ENCODE results near the gene ASB2. TPM values are rescaled to one million over a fixed set of nuclear protein-coding genes. Genes with fewer than 3 reads are reported as not detected.

The ASB2 gene
- polyA plus RNA-seq, 1 of the 3 experiments (the other 2 are of a cell fraction): 0.15 TPM

- Histone ChIP-seq H3K27me3 (ENCODE audit: insufficient read depth) (no peaks in the 10 kb centered on the region), H3K9ac (no peak overlapping the region), H3K4me3 (ENCODE audit: low read depth in 2 of 2, low read length in 1 of 2) (no peak overlapping the region), H3K36me3 (replicated peaks in 1 of 2; ENCODE audit: control insufficient read depth in 1 of 2, insufficient read depth in 2 of 2, low read length in 1 of 2) (no peaks in the 10 kb centered on the region), H3K9me3 (no peaks in the 10 kb centered on the region), H4K20me1 (ENCODE audit: insufficient read depth) (no peaks in the 10 kb centered on the region), H3F3A (replicated peaks; ENCODE audit: insufficient read depth) (peaks cover 6% of the 10 kb centered on the region), H3K27ac (ENCODE audit: low read depth in 2 of 2, low read length in 1 of 2) (no peak overlapping the region), H3K79me2 (ENCODE audit: insufficient read depth) (no peaks in the 10 kb centered on the region), H2AFZ (ENCODE audit: low read depth) (no peak overlapping the region), H3K4me1 (ENCODE audit: control insufficient read depth in 1 of 2, insufficient read depth in 2 of 2, low read depth in 1 of 2, low read length in 1 of 2) (peaks cover 18 to 21% of the 10 kb centered on the region in 2 experiments), H3K9me2 (no peaks in the 10 kb centered on the region), H3K4me2 (no peak overlapping the region)
- peak; percentile 50 for DNase-seq
- TF ChIP-seq FOXJ3 (CRISPR knock-in tag; IDR thresholded peaks at IDR 0.05): no peak
- TF ChIP-seq FOXM1 (IDR thresholded peaks at IDR 0.05; ENCODE audit: low read depth): no peak
- no peak for TF ChIP-seq NFIC (IDR thresholded peaks at IDR 0.05; ENCODE audit: borderline replicate concordance)
- TF ChIP-seq EZH2phosphoT487 (IDR thresholded peaks at IDR 0.05; ENCODE audit: borderline replicate concordance, low read depth): no peak
- no peak for TF ChIP-seq MXI1 (IDR thresholded peaks at IDR 0.05; ENCODE audit: low read depth, low read length)
- no peak for TF ChIP-seq POLR2AphosphoS5 (IDR thresholded peaks at IDR 0.05; ENCODE audit: low read depth, low read length)
- no peak for TF ChIP-seq MEF2A (IDR thresholded peaks at IDR 0.05; ENCODE audit: borderline replicate concordance, low read depth)
- ChIA-PET CTCF (interaction anchor here (0.8 to 1.3 kb wide), 4 partner anchors 9 to 58 kb away, joined by 3 to 4 read pairs (median 3); no protein-coding TSS in a partner anchor), POLR2A (no interaction called here)
- WGBS (ENCODE audit: low lambda C conversion rate): 92% methylated on average over 12 of the region's 16 CpGs
These were observed 31.9 kb downstream of the ASB2 start for GRCh38 chr14:93944348-93945069.

- H3K4me3 ChIP-seq (ENCODE audit: low read depth in 2 of 2, low read length in 1 of 2): no peak overlapping the region
- no peak overlapping the region for H2AFZ ChIP-seq (ENCODE audit: low read depth)
- no peaks in the 10 kb centered on the region for H3K36me3 ChIP-seq (replicated peaks in 1 of 2; ENCODE audit: control insufficient read depth in 1 of 2, insufficient read depth in 2 of 2, low read length in 1 of 2)
- no peak for DNase-seq
- H3K4me1 ChIP-seq (ENCODE audit: control insufficient read depth in 1 of 2, insufficient read depth in 2 of 2, low read depth in 1 of 2, low read length in 1 of 2): peaks cover 18 to 25% of the 10 kb centered on the region in 2 experiments
- no peaks in the 10 kb centered on the region for H3K9me2 ChIP-seq
- H3F3A ChIP-seq (replicated peaks; ENCODE audit: insufficient read depth): peaks cover 6% of the 10 kb centered on the region
- H3K9ac ChIP-seq: no peak overlapping the region
- peaks cover 4% of the 10 kb centered on the region for H3K27me3 ChIP-seq (ENCODE audit: insufficient read depth)
- no peak overlapping the region for H3K4me2 ChIP-seq
- H3K9me3 ChIP-seq: no peaks in the 10 kb centered on the region
- 87% methylated on average over 5 of the region's 9 CpGs for WGBS (ENCODE audit: low lambda C conversion rate)
- H4K20me1 ChIP-seq (ENCODE audit: insufficient read depth): no peaks in the 10 kb centered on the region
- CTCF ChIA-PET: interaction anchor here (0.7 to 6.3 kb wide), 5 partner anchors 9 to 193 kb away, joined by 3 to 69 read pairs (median 3); no protein-coding TSS in a partner anchor
- POLR2A ChIA-PET: no interaction called here
- TF ChIP-seq, protein P1, sequence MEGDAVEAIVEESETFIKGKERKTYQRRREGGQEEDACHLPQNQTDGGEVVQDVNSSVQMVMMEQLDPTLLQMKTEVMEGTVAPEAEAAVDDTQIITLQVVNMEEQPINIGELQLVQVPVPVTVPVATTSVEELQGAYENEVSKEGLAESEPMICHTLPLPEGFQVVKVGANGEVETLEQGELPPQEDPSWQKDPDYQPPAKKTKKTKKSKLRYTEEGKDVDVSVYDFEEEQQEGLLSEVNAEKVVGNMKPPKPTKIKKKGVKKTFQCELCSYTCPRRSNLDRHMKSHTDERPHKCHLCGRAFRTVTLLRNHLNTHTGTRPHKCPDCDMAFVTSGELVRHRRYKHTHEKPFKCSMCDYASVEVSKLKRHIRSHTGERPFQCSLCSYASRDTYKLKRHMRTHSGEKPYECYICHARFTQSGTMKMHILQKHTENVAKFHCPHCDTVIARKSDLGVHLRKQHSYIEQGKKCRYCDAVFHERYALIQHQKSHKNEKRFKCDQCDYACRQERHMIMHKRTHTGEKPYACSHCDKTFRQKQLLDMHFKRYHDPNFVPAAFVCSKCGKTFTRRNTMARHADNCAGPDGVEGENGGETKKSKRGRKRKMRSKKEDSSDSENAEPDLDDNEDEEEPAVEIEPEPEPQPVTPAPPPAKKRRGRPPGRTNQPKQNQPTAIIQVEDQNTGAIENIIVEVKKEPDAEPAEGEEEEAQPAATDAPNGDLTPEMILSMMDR (IDR thresholded peaks at IDR 0.05): no peak
- TF ChIP-seq TCF12 (IDR thresholded peaks at IDR 0.05): no peak
- no peak overlapping the region for H3K27ac ChIP-seq (ENCODE audit: low read depth in 2 of 2, low read length in 1 of 2)
- no peaks in the 10 kb centered on the region for H3K79me2 ChIP-seq (ENCODE audit: insufficient read depth)
These were observed 32.4 kb downstream of the ASB2 start for GRCh38 chr14:93943930-93944329.

DNA sequence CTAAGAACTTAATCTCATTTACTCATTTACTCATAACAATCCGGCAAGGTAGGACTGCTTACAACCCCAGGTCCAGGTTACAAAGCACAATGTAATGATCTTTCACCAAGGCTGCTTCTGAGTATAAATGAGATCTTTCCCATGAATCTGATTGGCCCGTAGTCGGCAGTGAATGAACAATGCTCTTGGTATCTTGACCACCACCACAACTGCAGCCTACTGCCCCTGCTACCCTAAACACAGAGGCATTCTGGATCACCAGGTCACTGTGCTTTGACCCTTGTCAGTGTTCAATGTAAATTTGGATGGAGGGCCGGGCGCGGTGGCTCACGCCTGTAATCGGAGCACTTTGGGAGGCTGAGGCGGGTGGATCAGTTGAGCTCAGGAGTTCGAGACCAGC is 33.3 kb downstream of the ASB2 start:
- Histone ChIP-seq H4K20me1 (ENCODE audit: insufficient read depth) (no peaks in the 10 kb centered on the region), H3K9ac (no peak overlapping the region), H3K9me2 (no peaks in the 10 kb centered on the region), H3K4me1 (ENCODE audit: control insufficient read depth in 1 of 2, insufficient read depth in 2 of 2, low read depth in 1 of 2, low read length in 1 of 2) (peaks cover 18 to 25% of the 10 kb centered on the region in 2 experiments), H3K79me2 (ENCODE audit: insufficient read depth) (no peaks in the 10 kb centered on the region), H3F3A (replicated peaks; ENCODE audit: insufficient read depth) (peaks cover 6% of the 10 kb centered on the region), H3K4me2 (no peak overlapping the region), H3K36me3 (replicated peaks in 1 of 2; ENCODE audit: control insufficient read depth in 1 of 2, insufficient read depth in 2 of 2, low read length in 1 of 2) (no peaks in the 10 kb centered on the region), H3K9me3 (no peaks in the 10 kb centered on the region), H3K27ac (ENCODE audit: low read depth in 2 of 2, low read length in 1 of 2) (no peak overlapping the region), H3K27me3 (ENCODE audit: insufficient read depth) (peaks cover 12% of the 10 kb centered on the region), H3K4me3 (ENCODE audit: low read depth in 2 of 2, low read length in 1 of 2) (no peak overlapping the region), H2AFZ (ENCODE audit: low read depth) (no peak overlapping the region)
- POLR2A ChIA-PET: no interaction called here
- 96% methylated on average over 10 of the region's 10 CpGs for WGBS (ENCODE audit: low lambda C conversion rate)
- TF ChIP-seq MAX (IDR thresholded peaks at IDR 0.05; ENCODE audit: low read depth) (no peak), TEAD4 (IDR thresholded peaks at IDR 0.05; ENCODE audit: borderline replicate concordance, insufficient read depth) (no peak), SMC3 (IDR thresholded peaks at IDR 0.05; ENCODE audit: low read depth, low read length) (no peak)
- TF ChIP-seq, protein P1 (IDR thresholded peaks at IDR 0.05): no peak
- CTCF ChIA-PET: interaction anchor here (0.8 to 6.3 kb wide), 6 partner anchors 20 to 58 kb away, joined by 3 to 69 read pairs (median 4); no protein-coding TSS in a partner anchor
- DNase-seq: no peak

Data from SK-N-SH (cell line).